Keratinocyte (primary cell): ENCODE results near the gene METTL24.

Experiments
- EZH2 ChIP-seq: IDR thresholded peaks from one replicate; pipeline ENCODE4 v1.6.1; 2012; ENCODE audit warnings: inconsistent platforms, mild to moderate bottlenecking, low read length, moderate library complexity
- TF ChIP-seq, protein P1 (sequence below), 3 experiments: IDR thresholded peaks in 1 of 3; conservative IDR thresholded peaks in 1 of 3; optimal IDR thresholded peaks in 1 of 3; 2 replicates in 2 of 3; 3 replicates in 1 of 3; pipeline versions ENCODE3 to v1.5.1; 2011; ENCODE audit warnings: low read length in 3 of 3, mild to moderate bottlenecking in 3 of 3, moderate library complexity in 2 of 3, control low read depth in 1 of 3, inconsistent platforms in 1 of 3; ENCODE audit not compliant: insufficient read depth in 2 of 3; ENCODE audit errors: extremely low read depth in 1 of 3

DNA sequence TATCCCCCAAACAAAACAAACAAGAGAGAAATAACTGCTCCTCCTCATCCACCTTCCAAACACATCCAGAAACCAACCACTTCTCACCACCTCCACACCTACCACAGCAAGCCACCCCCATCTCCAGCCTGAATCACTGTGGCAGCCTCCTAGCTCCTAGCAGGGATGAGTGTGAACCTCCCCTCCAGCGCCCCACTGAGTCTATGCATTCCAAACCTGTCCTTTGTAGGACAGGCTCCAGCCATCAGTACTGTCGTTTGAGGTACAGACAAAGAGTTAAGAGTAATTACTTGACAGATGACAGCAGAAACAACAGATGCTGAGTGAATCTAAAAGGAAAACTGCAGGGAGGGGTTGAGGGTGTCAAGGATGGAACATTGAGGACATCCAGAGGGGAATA, 2.4 kb downstream of the METTL24 start:
- TF ChIP-seq, protein P1, sequence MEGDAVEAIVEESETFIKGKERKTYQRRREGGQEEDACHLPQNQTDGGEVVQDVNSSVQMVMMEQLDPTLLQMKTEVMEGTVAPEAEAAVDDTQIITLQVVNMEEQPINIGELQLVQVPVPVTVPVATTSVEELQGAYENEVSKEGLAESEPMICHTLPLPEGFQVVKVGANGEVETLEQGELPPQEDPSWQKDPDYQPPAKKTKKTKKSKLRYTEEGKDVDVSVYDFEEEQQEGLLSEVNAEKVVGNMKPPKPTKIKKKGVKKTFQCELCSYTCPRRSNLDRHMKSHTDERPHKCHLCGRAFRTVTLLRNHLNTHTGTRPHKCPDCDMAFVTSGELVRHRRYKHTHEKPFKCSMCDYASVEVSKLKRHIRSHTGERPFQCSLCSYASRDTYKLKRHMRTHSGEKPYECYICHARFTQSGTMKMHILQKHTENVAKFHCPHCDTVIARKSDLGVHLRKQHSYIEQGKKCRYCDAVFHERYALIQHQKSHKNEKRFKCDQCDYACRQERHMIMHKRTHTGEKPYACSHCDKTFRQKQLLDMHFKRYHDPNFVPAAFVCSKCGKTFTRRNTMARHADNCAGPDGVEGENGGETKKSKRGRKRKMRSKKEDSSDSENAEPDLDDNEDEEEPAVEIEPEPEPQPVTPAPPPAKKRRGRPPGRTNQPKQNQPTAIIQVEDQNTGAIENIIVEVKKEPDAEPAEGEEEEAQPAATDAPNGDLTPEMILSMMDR (optimal IDR thresholded peaks at IDR 0.05 in 1 of 3, IDR thresholded peaks at IDR 0.05 in 1 of 3, conservative IDR thresholded peaks at IDR 0.05 in 1 of 3; ENCODE audit: extremely low read depth in 1 of 3, insufficient read depth in 2 of 3, low read length in 3 of 3): no peak
- no peak for TF ChIP-seq EZH2
